Midbrain (tissue), 1 donor: Measurements from ENCODE around the gene RASL11B.

ENCODE experiments used
- DNase-seq: peaks from one replicate; lab custom pipeline; 2025; lab: John Stamatoyannopoulos, UW

The RASL11B gene

DNA sequence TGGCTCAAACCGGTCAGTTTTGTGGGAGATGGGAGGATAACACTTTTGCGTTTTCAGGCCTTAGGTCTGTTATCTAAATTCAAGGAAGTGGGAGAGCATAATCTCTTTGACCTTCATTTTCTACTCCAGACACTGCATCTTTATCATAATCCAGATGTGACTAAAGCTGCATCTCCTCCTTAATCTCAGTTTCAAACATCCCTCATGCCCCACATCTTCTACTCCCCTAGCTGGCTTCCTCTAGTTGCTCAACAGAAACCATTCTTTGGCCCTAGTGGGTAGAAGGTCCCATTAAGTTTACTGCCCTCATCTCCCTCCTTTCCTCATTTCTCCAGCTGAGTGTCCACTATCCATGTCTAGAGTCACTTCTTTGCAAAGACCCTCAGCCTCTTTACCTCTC lies 18.8 kb upstream of the RASL11B start:
- no peak for DNase-seq

DNA sequence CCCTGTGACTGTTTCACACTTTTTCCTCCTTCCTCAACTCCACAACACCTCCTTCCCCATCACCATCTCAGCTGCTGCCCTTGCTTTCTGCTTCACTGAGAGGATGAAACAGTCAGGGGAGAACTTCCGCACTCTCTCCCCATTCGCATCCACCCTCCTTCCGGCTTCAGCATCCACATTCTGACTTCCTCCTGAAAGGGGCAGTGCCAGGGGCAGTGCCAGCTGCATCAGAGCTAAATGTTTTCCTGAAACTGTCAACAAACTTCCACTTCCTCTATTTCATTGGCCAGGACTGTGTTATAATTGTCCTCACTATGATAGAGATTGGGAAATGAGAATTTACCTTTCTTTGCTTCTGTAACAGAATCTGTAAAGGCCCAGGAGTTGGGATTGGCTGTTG lies 18.2 kb upstream of the RASL11B start:
- DNase-seq = no peak

GRCh38 chr4:52844596-52844995 lies 17.5 kb upstream of the RASL11B start:
- no peak for DNase-seq

DNA sequence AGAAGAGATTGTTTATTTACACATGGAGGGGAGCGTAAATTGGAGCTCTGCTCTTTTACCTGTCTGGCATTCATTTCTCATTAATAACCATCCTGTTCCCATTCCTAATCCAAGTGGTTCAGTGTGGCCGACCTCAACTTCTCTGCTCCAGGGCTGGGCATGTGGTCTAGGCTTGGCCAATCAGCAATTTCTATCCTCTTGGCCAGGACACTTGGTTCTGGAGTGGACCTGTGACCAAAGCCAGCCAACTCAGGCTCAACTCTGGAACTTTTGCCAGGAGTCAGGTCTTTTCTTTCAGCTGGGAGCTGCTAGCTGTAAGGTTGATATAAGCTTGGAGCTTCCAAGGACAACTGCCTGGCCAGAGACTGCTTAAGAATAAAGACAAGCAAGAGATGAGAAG lies 15.6 kb upstream of the RASL11B start:
- DNase-seq = no peak

GRCh38 chr4:52848254-52848653 lies 13.9 kb upstream of the RASL11B start:
- no peak for DNase-seq

DNA sequence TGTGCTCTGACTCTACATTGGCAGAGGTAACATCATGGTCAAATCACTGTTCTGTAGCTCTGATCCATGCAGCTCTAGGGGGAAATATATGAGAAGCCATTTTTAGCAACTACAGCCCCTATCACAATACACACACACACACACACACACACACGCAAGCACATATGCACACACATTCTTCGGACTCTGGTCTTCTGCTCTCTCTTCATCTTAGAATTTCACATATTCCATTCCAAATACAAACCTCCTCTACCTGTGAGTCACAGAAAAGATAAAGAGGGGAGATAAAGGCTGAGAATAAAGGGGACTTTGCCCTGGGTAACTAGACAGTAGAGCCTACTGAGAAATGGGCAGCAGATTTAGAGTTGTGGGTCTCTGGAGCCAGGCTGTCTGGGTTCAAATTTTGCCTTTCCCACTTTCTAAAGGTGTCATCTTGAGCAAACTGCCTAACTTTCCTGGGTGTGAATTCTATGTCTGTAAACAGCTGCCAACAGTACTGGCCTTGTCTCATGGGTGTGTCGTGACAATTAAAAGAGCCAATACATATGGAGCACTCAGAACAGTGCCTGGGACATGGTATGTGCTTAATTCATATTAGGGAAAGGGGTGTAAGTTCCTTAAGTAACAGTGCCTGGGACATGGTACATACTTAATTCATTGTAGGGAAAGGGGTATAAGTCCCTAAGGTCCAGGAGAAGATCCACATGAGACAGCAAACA lies 11.6 kb upstream of the RASL11B start:
- no peak for DNase-seq

DNA sequence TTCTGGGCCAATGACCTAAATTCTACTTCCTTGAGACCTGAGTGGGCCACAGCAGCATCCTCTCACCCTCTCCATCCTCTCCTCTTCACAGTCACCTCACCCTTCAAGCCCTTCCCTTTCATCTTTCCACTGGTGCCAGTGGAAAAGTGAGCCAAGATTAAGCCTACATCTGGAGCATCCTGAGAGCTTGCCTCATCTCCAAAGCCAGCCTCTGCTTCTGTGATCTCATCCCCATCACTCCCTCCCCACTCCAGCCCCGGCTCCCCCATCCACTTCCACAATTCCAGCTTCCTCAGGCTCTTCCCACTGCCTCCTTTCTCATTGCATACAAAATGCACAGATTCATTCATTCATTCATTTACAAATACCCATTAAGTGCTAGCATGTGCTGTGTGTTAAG lies 10.1 kb upstream of the RASL11B start:
- no peak for DNase-seq

DNA sequence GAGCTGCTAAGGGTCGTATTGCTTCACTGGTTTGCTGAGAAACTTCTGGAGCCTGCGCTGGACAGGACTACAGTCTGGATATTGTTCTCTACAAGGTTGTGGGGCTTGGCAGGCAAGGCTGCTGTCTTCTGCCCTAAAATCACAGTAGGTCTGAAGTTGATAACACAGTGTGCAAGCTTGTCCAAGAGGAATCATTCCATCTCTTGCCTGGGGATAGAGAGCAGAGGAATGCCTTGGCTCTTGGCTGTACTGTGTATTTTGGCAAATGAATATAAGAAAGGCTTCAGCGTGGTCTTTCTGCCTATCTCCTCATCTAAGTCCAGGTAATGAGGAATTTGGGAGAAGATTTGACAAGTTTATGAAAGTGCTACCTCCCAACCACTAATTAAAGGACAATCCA lies 9.4 kb upstream of the RASL11B start:
- no peak for DNase-seq

DNA sequence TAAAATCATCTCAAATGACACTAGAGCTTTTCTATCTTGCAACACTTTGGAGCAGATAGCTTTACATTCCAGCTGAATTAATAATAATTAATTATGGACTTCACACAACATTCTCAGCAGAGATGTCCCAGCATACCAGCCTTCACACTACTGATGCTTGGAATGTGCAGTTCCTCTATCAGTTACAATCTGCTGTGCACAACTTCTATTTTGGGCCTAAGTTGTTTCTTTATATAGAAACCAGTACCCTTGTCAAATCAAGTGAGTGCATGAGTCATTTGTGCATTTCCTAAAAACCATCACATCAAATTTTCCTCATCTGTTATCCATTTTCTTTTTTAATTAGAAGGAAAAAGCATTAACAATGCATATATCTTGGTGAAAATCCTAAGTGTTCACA lies 8.8 kb upstream of the RASL11B start:
- DNase-seq = no peak

GRCh38 chr4:52856801-52857200 lies 5.3 kb upstream of the RASL11B start:
- DNase-seq = no peak

DNA sequence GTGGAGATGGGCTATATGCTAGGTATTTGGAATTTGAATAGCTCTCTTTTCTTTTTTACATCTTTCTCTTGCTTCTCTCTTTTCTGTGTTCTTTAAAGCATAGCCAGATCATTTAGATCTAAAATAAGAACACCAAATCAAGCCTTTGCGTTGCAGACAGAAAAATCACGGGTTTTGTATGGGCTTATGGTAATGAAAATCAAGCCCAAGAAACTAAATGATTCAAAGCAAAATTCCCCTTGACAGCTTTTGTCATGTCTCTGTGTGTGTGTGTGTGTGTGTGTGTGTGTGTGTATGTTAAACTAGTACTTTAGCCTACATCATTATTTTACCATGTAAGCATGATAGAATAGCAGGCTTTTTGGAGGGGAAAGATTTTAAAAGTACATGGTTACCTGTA lies 1.8 kb upstream of the RASL11B start:
- no peak for DNase-seq

- no peak for DNase-seq
Measured at GRCh38 chr4:52861171-52861823, 820 bp upstream of the RASL11B start.

DNA sequence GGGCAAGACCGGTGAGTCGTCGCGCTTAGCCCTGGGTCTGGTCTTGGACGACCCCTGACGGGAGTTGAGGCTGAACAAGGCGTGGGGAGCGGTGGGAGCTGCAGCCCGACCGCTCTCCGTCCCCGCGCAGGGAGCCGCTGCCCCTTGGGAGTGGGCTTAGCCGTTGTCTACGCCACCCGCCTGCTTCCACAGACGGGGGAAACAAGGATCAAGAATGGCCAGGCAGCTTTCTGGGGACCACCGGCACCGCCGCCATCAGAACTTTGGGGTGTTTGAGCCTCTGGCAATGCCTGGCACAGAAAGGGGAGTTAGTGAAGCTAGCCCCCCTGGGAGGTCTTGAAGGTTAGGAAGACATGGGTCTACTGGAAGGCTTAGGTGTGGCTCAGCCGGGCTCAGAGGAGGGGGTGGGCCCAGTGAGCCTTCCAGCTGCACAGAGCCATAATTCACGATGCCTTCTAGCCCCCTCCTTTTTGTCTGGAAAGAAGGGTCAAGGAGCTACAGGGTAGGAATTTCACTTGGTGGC lies 583 bp downstream of the RASL11B start:
- no peak for DNase-seq

DNA sequence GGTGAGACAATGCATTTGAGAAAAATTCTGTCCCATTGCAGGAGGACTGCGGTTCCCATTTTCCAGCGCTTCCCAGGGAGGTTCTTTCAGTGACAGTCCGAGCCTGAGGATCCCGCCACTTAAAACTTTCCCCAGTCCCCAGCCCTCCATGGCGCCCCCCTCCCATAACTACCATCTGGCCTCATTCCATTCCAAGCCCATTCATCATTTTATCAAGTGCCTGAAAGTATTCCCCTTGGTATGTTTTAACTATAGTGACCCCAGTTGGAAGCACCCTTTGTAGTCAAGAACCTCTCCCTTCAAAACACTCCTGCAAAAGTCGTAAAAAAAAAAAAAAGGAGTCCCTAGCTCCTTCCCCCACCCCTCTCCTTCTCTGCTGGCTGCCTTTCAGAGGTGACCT lies 1.2 kb downstream of the RASL11B start:
- no peak for DNase-seq

DNA sequence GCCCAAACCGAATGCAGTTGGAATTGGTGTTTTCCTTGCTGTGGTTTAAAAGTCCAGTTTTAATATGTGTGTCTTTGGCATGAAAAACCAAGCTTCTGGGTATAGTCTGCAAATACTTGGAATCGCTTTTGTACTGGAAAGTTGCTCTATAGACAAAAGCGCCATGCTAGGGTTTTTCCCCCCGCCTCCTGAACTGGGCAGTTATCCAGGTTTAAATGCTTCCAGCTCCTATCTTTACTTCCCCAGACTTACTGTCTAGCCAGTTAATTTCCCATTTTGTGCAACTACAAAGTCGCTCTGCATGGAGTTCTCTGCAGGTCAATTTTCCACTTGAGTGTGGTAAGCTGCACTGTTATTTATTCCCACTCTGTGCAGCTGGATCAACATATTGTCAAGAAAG lies 2.7 kb downstream of the RASL11B start:
- DNase-seq = no peak

- no peak for DNase-seq
Measured at GRCh38 chr4:52865300-52865699, 3.2 kb downstream of the RASL11B start.

DNA sequence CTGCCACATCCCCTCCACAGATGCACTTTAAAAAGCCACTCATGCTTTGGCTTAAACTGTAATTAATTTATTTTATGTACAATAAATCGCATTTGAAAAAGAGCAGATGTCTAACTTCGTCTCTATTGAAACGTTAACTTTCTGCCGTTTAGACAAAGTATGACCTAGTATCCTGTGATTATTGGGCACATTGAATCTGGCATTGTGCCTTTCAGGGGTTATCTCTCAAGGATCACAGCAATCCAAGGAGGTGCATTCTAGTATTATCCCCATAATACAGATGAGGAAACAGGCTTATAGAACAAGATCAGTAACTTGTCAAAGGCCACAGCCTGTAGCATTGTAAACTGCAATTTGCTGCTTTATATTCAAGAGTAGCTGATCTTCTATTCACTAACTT lies 4.6 kb downstream of the RASL11B start:
- DNase-seq = no peak

GRCh38 chr4:52867163-52867562 lies 5.0 kb downstream of the RASL11B start:
- DNase-seq = no peak

DNA sequence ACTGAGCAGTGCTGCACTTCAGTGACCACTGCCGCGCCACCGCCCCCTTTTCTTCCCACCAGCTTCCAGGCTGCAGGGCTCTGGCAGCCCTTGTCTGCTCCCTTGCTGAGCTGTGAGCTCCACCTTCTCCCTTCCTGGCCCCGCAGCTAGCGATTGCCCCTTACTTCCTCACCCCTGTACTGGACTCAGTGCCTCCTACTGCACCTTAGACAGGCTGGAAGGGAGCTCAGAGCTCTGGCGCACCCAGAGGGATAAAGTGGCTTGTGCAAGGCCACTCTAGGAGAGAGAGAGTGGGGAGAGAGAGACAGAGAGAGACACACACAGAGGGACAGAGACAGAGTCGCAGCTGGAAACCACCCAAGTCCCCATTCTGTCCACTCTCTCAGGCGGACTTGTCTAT lies 6.0 kb downstream of the RASL11B start:
- peak; percentile 55 for DNase-seq

GRCh38 chr4:52869196-52869595 lies 7.1 kb downstream of the RASL11B start:
- peak; percentile 63 for DNase-seq

- no peak for DNase-seq
Measured at GRCh38 chr4:52869656-52870055, 7.5 kb downstream of the RASL11B start.

DNA sequence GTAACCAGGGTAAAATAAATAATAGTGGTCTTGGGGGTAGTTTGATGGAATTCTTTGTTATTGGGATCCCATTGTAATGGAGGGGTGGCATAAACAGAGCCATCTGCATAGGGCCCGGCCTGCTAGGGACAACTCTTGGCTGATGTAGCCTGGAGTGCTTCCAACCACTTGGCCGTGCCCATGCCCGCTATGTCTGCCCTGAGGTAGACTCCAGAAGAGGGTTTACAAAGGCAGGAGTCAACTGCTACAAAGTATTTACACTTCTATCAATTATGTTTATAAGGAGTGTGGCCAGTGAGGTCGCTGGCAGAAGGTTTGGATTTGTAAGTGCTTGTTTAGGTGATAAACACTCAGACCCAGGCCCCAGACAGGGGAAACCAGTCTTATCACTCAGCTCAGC lies 8.1 kb downstream of the RASL11B start:
- DNase-seq = no peak

DNA sequence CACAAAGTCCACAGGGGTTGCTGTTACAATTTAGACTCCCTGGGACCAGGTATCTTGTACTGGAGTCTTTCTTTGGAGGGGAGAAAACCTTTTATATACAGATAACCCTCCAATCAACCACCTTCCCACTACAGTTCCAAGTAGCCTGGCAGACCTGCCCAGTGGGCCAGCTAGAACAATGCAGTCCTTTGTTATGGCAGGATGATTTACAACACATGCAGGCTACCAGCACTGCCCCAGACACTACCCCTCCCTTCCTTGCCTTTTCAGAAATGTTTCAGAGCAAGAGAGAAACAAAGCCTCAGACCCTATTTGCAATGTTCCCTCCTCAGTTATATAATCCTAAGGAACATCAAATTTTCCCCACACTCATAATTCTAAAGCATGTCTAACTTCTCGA lies 11.1 kb downstream of the RASL11B start:
- peak; percentile 13 for DNase-seq

DNA sequence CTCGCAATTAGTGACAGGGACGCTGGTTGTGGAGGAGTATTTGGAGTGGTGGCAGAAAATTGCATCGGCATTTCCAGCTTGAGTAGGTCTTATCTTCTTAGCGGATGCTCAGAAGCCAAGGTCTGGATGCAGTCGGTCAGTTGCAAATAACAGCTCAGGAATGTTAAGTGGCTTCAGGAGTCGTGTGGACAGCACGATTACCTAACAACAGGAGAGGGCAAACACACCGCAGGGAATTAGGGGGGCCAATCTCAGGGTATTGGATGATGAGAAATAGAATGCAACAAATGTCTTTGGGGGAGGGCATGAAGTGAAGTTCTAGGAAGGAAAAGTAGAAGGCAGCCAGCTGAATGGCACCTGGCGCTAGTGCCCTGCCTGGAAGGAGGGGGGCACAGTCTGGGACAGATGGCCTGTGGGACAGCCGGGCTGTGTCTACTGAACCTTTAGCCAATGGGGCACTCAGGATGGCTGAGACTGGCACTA lies 11.8 kb downstream of the RASL11B start:
- DNase-seq = no peak
